Measurements from ENCODE around the gene PFDN6. TPM values are rescaled to one million over a fixed set of nuclear protein-coding genes. Genes with fewer than 3 reads are reported as not detected.

PFDN6 gene
- total and polyA plus RNA-seq, 2 experiments from 2014 or later, result 35.1 to 72.8 TPM

- Histone ChIP-seq H3K36me3 (peaks cover 21% of the 10 kb centered on the region), H3K4me3 (no peak overlapping the region), H3K9me3 (ENCODE audit: low read depth) (no peaks in the 10 kb centered on the region), H3K27me3 (no peaks in the 10 kb centered on the region), H3K4me1 (ENCODE audit: low read depth) (peaks cover 8% of the 10 kb centered on the region), H3K27ac (no peak overlapping the region)
- no peak for TF ChIP-seq CTCF (IDR thresholded peaks at IDR 0.05; ENCODE audit: low read depth, low read length)
- no peak for DNase-seq (ENCODE audit: low read depth in 1 of 2, low spot score in 1 of 2)
Measured at GRCh38 chr6:33315793-33316602, 26.6 kb downstream of the PFDN6 start.

GRCh38 chr6:33316603-33317418 lies 27.4 kb downstream of the PFDN6 start:
- H3K27ac ChIP-seq, result peak overlapping the region; percentile 85
- H3K27me3 ChIP-seq, result no peaks in the 10 kb centered on the region
- H3K9me3 ChIP-seq (ENCODE audit: low read depth), result no peaks in the 10 kb centered on the region
- H3K4me3 ChIP-seq, result peak overlapping the region; percentile 58
- H3K36me3 ChIP-seq, result peaks cover 21% of the 10 kb centered on the region
- peaks cover 8% of the 10 kb centered on the region for H3K4me1 ChIP-seq (ENCODE audit: low read depth)
- no peak for TF ChIP-seq CTCF (IDR thresholded peaks at IDR 0.05; ENCODE audit: low read depth, low read length)
- DNase-seq (ENCODE audit: low read depth in 1 of 2, low spot score in 1 of 2), result no peak

GRCh38 chr6:33317419-33317668 lies 27.9 kb downstream of the PFDN6 start:
- H3K4me3 ChIP-seq, result peak overlapping the region; percentile 58
- peak overlapping the region; percentile 85 for H3K27ac ChIP-seq
- peaks cover 21% of the 10 kb centered on the region for H3K36me3 ChIP-seq
- peaks cover 8% of the 10 kb centered on the region for H3K4me1 ChIP-seq (ENCODE audit: low read depth)
- TF ChIP-seq CTCF (IDR thresholded peaks at IDR 0.05; ENCODE audit: low read depth, low read length), result no peak
- H3K27me3 ChIP-seq, result no peaks in the 10 kb centered on the region
- H3K9me3 ChIP-seq (ENCODE audit: low read depth), result no peaks in the 10 kb centered on the region
- DNase-seq (ENCODE audit: low read depth in 1 of 2, low spot score in 1 of 2), result no peak

GRCh38 chr6:33317669-33318425 lies 28.4 kb downstream of the PFDN6 start, which contains the start of gene ZBTB22:
Gene ZBTB22 (minus strand): TSS chr6:33317744. CDS start chr6:33316916, 828 bp downstream.
- H3K4me1 ChIP-seq (ENCODE audit: low read depth), result peaks cover 8% of the 10 kb centered on the region
- peak within 1 kb of the TSS; percentile 58 for H3K4me3 ChIP-seq
- peaks cover 21% of the 10 kb centered on the region for H3K36me3 ChIP-seq
- no peaks in the 10 kb centered on the region for H3K27me3 ChIP-seq
- TF ChIP-seq CTCF (IDR thresholded peaks at IDR 0.05; ENCODE audit: low read depth, low read length), result no peak
- H3K9me3 ChIP-seq (ENCODE audit: low read depth), result no peaks in the 10 kb centered on the region
- DNase-seq (ENCODE audit: low read depth in 1 of 2, low spot score in 1 of 2), result peak; percentile 100
- peak within 1 kb of the TSS; percentile 85 for H3K27ac ChIP-seq

- Histone ChIP-seq H3K27me3 (no peaks in the 10 kb centered on the region), H3K4me1 (ENCODE audit: low read depth) (peaks cover 8% of the 10 kb centered on the region), H3K36me3 (peaks cover 21% of the 10 kb centered on the region), H3K27ac (peak overlapping the region; percentile 78), H3K4me3 (peak overlapping the region; percentile 58), H3K9me3 (ENCODE audit: low read depth) (no peaks in the 10 kb centered on the region)
- TF ChIP-seq CTCF (IDR thresholded peaks at IDR 0.05; ENCODE audit: low read depth, low read length), result no peak
- no peak for DNase-seq (ENCODE audit: low read depth in 1 of 2, low spot score in 1 of 2)
Measured at GRCh38 chr6:33318426-33319073, 29.1 kb downstream of the PFDN6 start.

Data from cardiac muscle cell (in vitro differentiated cells and primary cell).